Mononuclear cell (primary cell): ENCODE measurements around the gene SNX15. TPM values are rescaled to one million over a fixed set of nuclear protein-coding genes. Genes with fewer than 3 reads are reported as not detected.
"Not testable (repeated sequence)": the region's sequence is repeated elsewhere in the genome, so short reads cannot be mapped to it uniquely, and the experiment has no call there.

ENCODE experiments used
- H3K27me3 ChIP-seq: 2 replicates; pipeline ENCODE4 v1.6.0; 2011; ENCODE audit warnings: low read length, control low read depth; ENCODE audit not compliant: insufficient read depth
- H3K4me1 ChIP-seq: 2 replicates; pipeline ENCODE4 v1.5.1; 2011; ENCODE audit warnings: mild to moderate bottlenecking, low read length, control low read depth; ENCODE audit not compliant: insufficient read depth
- H3K4me3 ChIP-seq: 2 replicates; pipeline ENCODE4 v1.5.1; 2011; ENCODE audit warnings: mild to moderate bottlenecking, low read length, moderate library complexity
- H3K9me3 ChIP-seq: 2 replicates; pipeline ENCODE4 v1.5.1; 2011; ENCODE audit warnings: low read depth, mild to moderate bottlenecking, control low read depth, low read length
- total RNA-seq: library from RNA; depleted of rRNA; stranded (reverse); fragments of >200 nt; gene quantifications from one replicate; pipeline ENCODE4 v1.2.3, GENCODE V29; 2012

The SNX15 gene
- total RNA-seq, 1 donor = 12.9 TPM

- not testable (repeated sequence) for H3K27me3 ChIP-seq, H3K4me3 ChIP-seq, H3K4me1 ChIP-seq, H3K9me3 ChIP-seq
Measured at GRCh38 chr11:65003968-65004367, 23.3 kb upstream of the SNX15 start.

GRCh38 chr11:65008016-65008415 lies 19.2 kb upstream of the SNX15 start:
- no peaks in the 10 kb centered on the region for H3K27me3 ChIP-seq
- no peak overlapping the region for H3K4me3 ChIP-seq
- H3K4me1 ChIP-seq = peaks cover 4% of the 10 kb centered on the region
- H3K9me3 ChIP-seq = no peaks in the 10 kb centered on the region

- no peaks in the 10 kb centered on the region for H3K9me3 ChIP-seq
- no peaks in the 10 kb centered on the region for H3K27me3 ChIP-seq
- peaks cover 8% of the 10 kb centered on the region for H3K4me1 ChIP-seq
- H3K4me3 ChIP-seq = no peak overlapping the region
Measured at GRCh38 chr11:65008873-65009272, 18.4 kb upstream of the SNX15 start.

- no peaks in the 10 kb centered on the region for H3K9me3 ChIP-seq
- peak overlapping the region; percentile 64 for H3K4me3 ChIP-seq
- H3K27me3 ChIP-seq = no peaks in the 10 kb centered on the region
- peaks cover 28% of the 10 kb centered on the region for H3K4me1 ChIP-seq
Measured at GRCh38 chr11:65013130-65013887, 13.9 kb upstream of the SNX15 start.

GRCh38 chr11:65013888-65014725 lies 13.1 kb upstream of the SNX15 start, which contains the start of gene ARL2:
TSS of gene ARL2 (plus strand) at chr11:65014160. CDS start at chr11:65014208, 48 bp downstream.
- Histone ChIP-seq H3K4me1 (peaks cover 28% of the 10 kb centered on the region), H3K9me3 (no peaks in the 10 kb centered on the region), H3K27me3 (no peaks in the 10 kb centered on the region), H3K4me3 (peak within 1 kb of the TSS; percentile 64)

- H3K4me1 ChIP-seq = peaks cover 28% of the 10 kb centered on the region
- H3K9me3 ChIP-seq = no peaks in the 10 kb centered on the region
- H3K4me3 ChIP-seq = peak overlapping the region; percentile 64
- H3K27me3 ChIP-seq = no peaks in the 10 kb centered on the region
Measured at GRCh38 chr11:65014726-65015227, 12.5 kb upstream of the SNX15 start.

- no peak overlapping the region for H3K4me3 ChIP-seq
- no peaks in the 10 kb centered on the region for H3K9me3 ChIP-seq
- H3K4me1 ChIP-seq = peaks cover 32% of the 10 kb centered on the region
- H3K27me3 ChIP-seq = no peaks in the 10 kb centered on the region
Measured at GRCh38 chr11:65016705-65017104, 10.5 kb upstream of the SNX15 start.

- no peak overlapping the region for H3K4me3 ChIP-seq
- H3K27me3 ChIP-seq = no peaks in the 10 kb centered on the region
- H3K4me1 ChIP-seq = peaks cover 31% of the 10 kb centered on the region
- H3K9me3 ChIP-seq = no peaks in the 10 kb centered on the region
Measured at GRCh38 chr11:65017937-65018336, 9.3 kb upstream of the SNX15 start.

GRCh38 chr11:65019824-65020223 lies 7.4 kb upstream of the SNX15 start:
- Histone ChIP-seq H3K27me3 (no peaks in the 10 kb centered on the region), H3K4me1 (peaks cover 22% of the 10 kb centered on the region), H3K4me3 (no peak overlapping the region)

GRCh38 chr11:65021003-65021402 lies 6.2 kb upstream of the SNX15 start:
- Histone ChIP-seq H3K4me3 (no peak overlapping the region), H3K9me3 (no peaks in the 10 kb centered on the region), H3K4me1 (peaks cover 11% of the 10 kb centered on the region), H3K27me3 (no peaks in the 10 kb centered on the region)

More at GRCh38 chr11:65019824-65020223, 7.4 kb upstream of the SNX15 start:
- H3K9me3 ChIP-seq = no peaks in the 10 kb centered on the region

GRCh38 chr11:65021509-65021908 lies 5.7 kb upstream of the SNX15 start:
- Histone ChIP-seq H3K4me1 (peaks cover 6% of the 10 kb centered on the region), H3K27me3 (no peaks in the 10 kb centered on the region), H3K9me3 (no peaks in the 10 kb centered on the region), H3K4me3 (no peak overlapping the region)

- H3K27me3 ChIP-seq, H3K9me3 ChIP-seq, H3K4me3 ChIP-seq: not testable (repeated sequence)
- peaks cover 23% of the 10 kb centered on the region for H3K4me1 ChIP-seq
Measured at GRCh38 chr11:65023502-65023901, 3.7 kb upstream of the SNX15 start.

- no peak overlapping the region for H3K4me3 ChIP-seq
- no peaks in the 10 kb centered on the region for H3K9me3 ChIP-seq
- H3K27me3 ChIP-seq = no peaks in the 10 kb centered on the region
- H3K4me1 ChIP-seq = peaks cover 22% of the 10 kb centered on the region
Measured at GRCh38 chr11:65026810-65027209, 429 bp upstream of the SNX15 start.

GRCh38 chr11:65032216-65032615 lies 5.0 kb downstream of the SNX15 start:
- H3K4me3 ChIP-seq = no peak overlapping the region
- H3K9me3 ChIP-seq = no peaks in the 10 kb centered on the region
- peaks cover 15% of the 10 kb centered on the region for H3K4me1 ChIP-seq
- H3K27me3 ChIP-seq = no peaks in the 10 kb centered on the region

- Histone ChIP-seq H3K27me3 (no peaks in the 10 kb centered on the region), H3K9me3 (no peaks in the 10 kb centered on the region), H3K4me1 (no peaks in the 10 kb centered on the region), H3K4me3 (no peak overlapping the region)
Measured at GRCh38 chr11:65034423-65034822, 7.2 kb downstream of the SNX15 start.
